Neural cell (in vitro differentiated cells): ENCODE data around the gene POGZ. TPM values are rescaled to one million over a fixed set of nuclear protein-coding genes. Genes with fewer than 3 reads are reported as not detected.

Experiments
- H2AFZ ChIP-seq: fragments of 200-600, 300-800 bp; sonication (generic), shearing (Covaris generic); 2 replicates; pipeline ENCODE4 v1.6.0; 2014; ENCODE audit warnings: low read depth, mild to moderate bottlenecking, antibody characterized with exemption, low read length, moderate library complexity
- H3F3A ChIP-seq: fragments of 200-600 bp; shearing (Covaris generic); 2 replicates; pipeline ENCODE4 v1.6.1; 2016; ENCODE audit warnings: mild to moderate bottlenecking, moderate library complexity, mixed read lengths, antibody characterized with exemption, low read length; ENCODE audit not compliant: insufficient read depth, poor library complexity, severe bottlenecking
- H3K27ac ChIP-seq: fragments of 200-600, 300-800 bp; sonication (generic), shearing (Covaris generic); 2 replicates; pipeline ENCODE4 v1.5.1; 2014; ENCODE audit warnings: mild to moderate bottlenecking, low read length, moderate library complexity
- H3K27me3 ChIP-seq: fragments of 300-800, 200-600 bp; sonication (generic), shearing (Covaris generic); 2 replicates; pipeline ENCODE4 v1.6.0; 2014; ENCODE audit warnings: mild to moderate bottlenecking, low read depth, low read length, moderate library complexity; ENCODE audit not compliant: insufficient read depth
- H3K36me3 ChIP-seq: fragments of 300-800, 200-600 bp; sonication (generic), shearing (Covaris generic); 2 replicates; pipeline ENCODE4 v1.5.1; 2014; ENCODE audit warnings: mild to moderate bottlenecking, antibody characterized with exemption, low read length, moderate library complexity; ENCODE audit not compliant: insufficient read depth
- H3K4me2 ChIP-seq: fragments of 300-800, 200-600 bp; sonication (generic), shearing (Covaris generic); 2 replicates; pipeline ENCODE4 v1.6.0; 2014; ENCODE audit warnings: mild to moderate bottlenecking, low read length
- H3K4me3 ChIP-seq: fragments of 300-800, 200-600 bp; sonication (generic), shearing (Covaris generic); 2 replicates; pipeline ENCODE4 v1.5.1; 2014; ENCODE audit warnings: mild to moderate bottlenecking, low read length, moderate library complexity
- H3K79me2 ChIP-seq: fragments of 200-600 bp; shearing (Covaris generic); replicated peaks from 2 replicates; pipeline ENCODE4 v1.6.0; 2014; ENCODE audit warnings: mild to moderate bottlenecking, low read length, moderate library complexity; ENCODE audit not compliant: insufficient read depth
- H3K9ac ChIP-seq: fragments of 300-800, 200-600 bp; sonication (generic), shearing (Covaris generic); 2 replicates; pipeline ENCODE4 v1.6.1; 2016; ENCODE audit warnings: mild to moderate bottlenecking, low read length, mixed read lengths
- H3K9me2 ChIP-seq: fragments of 200-600 bp; shearing (Covaris generic); 2 replicates; pipeline ENCODE4 v1.6.1; 2016; ENCODE audit warnings: mild to moderate bottlenecking, low read length, mixed read lengths; ENCODE audit not compliant: insufficient read depth
- H3K9me3 ChIP-seq: fragments of 200-600, 300-800 bp; sonication (generic), shearing (Covaris generic); 2 replicates; pipeline ENCODE4 v1.6.1; 2016; ENCODE audit warnings: mild to moderate bottlenecking, mixed run types, low read length, moderate library complexity, mixed read lengths
- H4K20me1 ChIP-seq: fragments of 200-600 bp; shearing (Covaris generic); 2 replicates; pipeline ENCODE4 v1.6.1; 2016; ENCODE audit warnings: mild to moderate bottlenecking, mixed run types; ENCODE audit not compliant: insufficient read depth
- CTCF ChIP-seq: fragments of 450-650 bp; IDR thresholded peaks from 2 replicates; pipeline ENCODE4 v1.5.1; 2014; ENCODE audit warnings: antibody characterized with exemption, mild to moderate bottlenecking, moderate library complexity; ENCODE audit not compliant: poor library complexity, severe bottlenecking
- EP300 ChIP-seq: fragments of 450-650 bp; conservative IDR thresholded peaks from 2 replicates; pipeline ENCODE4 v1.6.1; 2014; ENCODE audit warnings: antibody characterized with exemption, mild to moderate bottlenecking, moderate library complexity; ENCODE audit not compliant: poor library complexity, severe bottlenecking
- EZH2 ChIP-seq: fragments of 200-600, 300-800 bp; shearing (Covaris generic), sonication (generic); IDR thresholded peaks from 2 replicates; pipeline ENCODE4 v1.6.1; 2014; ENCODE audit warnings: antibody characterized with exemption, low read length, borderline replicate concordance, mild to moderate bottlenecking; ENCODE audit not compliant: insufficient read depth, poor library complexity, severe bottlenecking
- MXI1 ChIP-seq: fragments of 450-650 bp; conservative IDR thresholded peaks from 2 replicates; pipeline ENCODE4 v1.6.1; 2014; ENCODE audit warnings: antibody characterized with exemption, mild to moderate bottlenecking; ENCODE audit not compliant: poor library complexity, severe bottlenecking
- POLR2AphosphoS5 ChIP-seq: IDR thresholded peaks from 2 replicates; pipeline ENCODE4 v1.6.1; 2012
- RAD21 ChIP-seq: fragments of 450-650 bp; conservative IDR thresholded peaks from 2 replicates; pipeline ENCODE4 v1.6.1; 2014; ENCODE audit warnings: antibody characterized with exemption, mild to moderate bottlenecking, moderate library complexity
- TAF1 ChIP-seq: IDR thresholded peaks from 2 replicates; pipeline ENCODE4 v1.6.1; 2012; ENCODE audit warnings: low read depth
- polyA plus RNA-seq: library from polyadenylated mRNA; depleted of rRNA; stranded (reverse); fragments of >200 nt; gene quantifications from 2 replicates; pipeline ENCODE4 v1.2.3, GENCODE V29; 2014
- TF ChIP-seq, protein P1 (sequence below): IDR thresholded peaks from 2 replicates; pipeline ENCODE4 v1.6.1; 2012; ENCODE audit warnings: borderline replicate concordance

Gene POGZ
- polyA plus RNA-seq, 1 donor from 2014 or later: 50.2 TPM

GRCh38 chr1:151501474-151501873, 42.2 kb upstream of the POGZ start:
- Histone ChIP-seq H3K4me2 (no peak overlapping the region), H3K27ac (no peak overlapping the region), H3K9me3 (no peaks in the 10 kb centered on the region), H3K27me3 (no peaks in the 10 kb centered on the region), H3F3A (no peaks in the 10 kb centered on the region), H2AFZ (no peak overlapping the region), H3K36me3 (no peaks in the 10 kb centered on the region), H4K20me1 (no peaks in the 10 kb centered on the region), H3K9me2 (no peaks in the 10 kb centered on the region), H3K9ac (no peak overlapping the region), H3K79me2 (no peaks in the 10 kb centered on the region), H3K4me3 (no peak overlapping the region)
- TF ChIP-seq, protein P1, sequence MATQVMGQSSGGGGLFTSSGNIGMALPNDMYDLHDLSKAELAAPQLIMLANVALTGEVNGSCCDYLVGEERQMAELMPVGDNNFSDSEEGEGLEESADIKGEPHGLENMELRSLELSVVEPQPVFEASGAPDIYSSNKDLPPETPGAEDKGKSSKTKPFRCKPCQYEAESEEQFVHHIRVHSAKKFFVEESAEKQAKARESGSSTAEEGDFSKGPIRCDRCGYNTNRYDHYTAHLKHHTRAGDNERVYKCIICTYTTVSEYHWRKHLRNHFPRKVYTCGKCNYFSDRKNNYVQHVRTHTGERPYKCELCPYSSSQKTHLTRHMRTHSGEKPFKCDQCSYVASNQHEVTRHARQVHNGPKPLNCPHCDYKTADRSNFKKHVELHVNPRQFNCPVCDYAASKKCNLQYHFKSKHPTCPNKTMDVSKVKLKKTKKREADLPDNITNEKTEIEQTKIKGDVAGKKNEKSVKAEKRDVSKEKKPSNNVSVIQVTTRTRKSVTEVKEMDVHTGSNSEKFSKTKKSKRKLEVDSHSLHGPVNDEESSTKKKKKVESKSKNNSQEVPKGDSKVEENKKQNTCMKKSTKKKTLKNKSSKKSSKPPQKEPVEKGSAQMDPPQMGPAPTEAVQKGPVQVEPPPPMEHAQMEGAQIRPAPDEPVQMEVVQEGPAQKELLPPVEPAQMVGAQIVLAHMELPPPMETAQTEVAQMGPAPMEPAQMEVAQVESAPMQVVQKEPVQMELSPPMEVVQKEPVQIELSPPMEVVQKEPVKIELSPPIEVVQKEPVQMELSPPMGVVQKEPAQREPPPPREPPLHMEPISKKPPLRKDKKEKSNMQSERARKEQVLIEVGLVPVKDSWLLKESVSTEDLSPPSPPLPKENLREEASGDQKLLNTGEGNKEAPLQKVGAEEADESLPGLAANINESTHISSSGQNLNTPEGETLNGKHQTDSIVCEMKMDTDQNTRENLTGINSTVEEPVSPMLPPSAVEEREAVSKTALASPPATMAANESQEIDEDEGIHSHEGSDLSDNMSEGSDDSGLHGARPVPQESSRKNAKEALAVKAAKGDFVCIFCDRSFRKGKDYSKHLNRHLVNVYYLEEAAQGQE: no peak
- no peak for TF ChIP-seq EP300

DNA sequence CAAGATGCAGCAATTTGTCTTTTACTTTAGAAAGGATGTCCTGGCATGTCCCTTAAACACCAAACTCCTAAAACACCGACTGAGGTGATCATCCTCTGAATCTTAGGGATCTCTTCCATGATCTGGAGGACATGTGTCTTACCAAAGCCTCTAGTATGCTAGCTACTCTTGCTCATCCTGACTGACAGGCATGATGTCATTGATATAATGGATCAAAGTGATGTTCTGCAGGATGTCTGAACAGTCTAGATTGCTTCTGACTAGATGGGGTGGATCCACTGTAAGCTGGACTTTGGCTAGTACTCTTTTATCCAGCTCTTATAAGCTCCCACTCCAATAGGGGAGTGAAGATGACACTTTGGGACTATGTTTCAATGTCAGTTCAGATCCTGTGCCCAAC, 40.6 kb upstream of the POGZ start:
- Histone ChIP-seq H2AFZ (no peak overlapping the region), H3K9me2 (no peaks in the 10 kb centered on the region), H3K27ac (no peak overlapping the region), H3K4me2 (no peak overlapping the region), H4K20me1 (no peaks in the 10 kb centered on the region), H3K9me3 (no peaks in the 10 kb centered on the region), H3K36me3 (no peaks in the 10 kb centered on the region), H3K27me3 (no peaks in the 10 kb centered on the region), H3K9ac (no peak overlapping the region), H3K79me2 (no peaks in the 10 kb centered on the region), H3F3A (no peaks in the 10 kb centered on the region), H3K4me3 (no peak overlapping the region)
- no peak for TF ChIP-seq EP300
- no peak for TF ChIP-seq POLR2AphosphoS5
- no peak for TF ChIP-seq TAF1
- TF ChIP-seq RAD21: no peak
- no peak for TF ChIP-seq EZH2
- no peak for TF ChIP-seq CTCF
- TF ChIP-seq, protein P1: no peak
- no peak for TF ChIP-seq MXI1
